ENCODE data around the gene TMEM205.
"Not testable (repeated sequence)": the region's sequence is repeated elsewhere in the genome, so short reads cannot be mapped to it uniquely, and the experiment has no call there.

The TMEM205 gene

GRCh38 chr19:11379269-11379845, 33.3 kb upstream of the TMEM205 start:
- not testable (repeated sequence) for H3K27me3 ChIP-seq (ENCODE audit: insufficient read depth, low read length); H3K36me3 ChIP-seq (ENCODE audit: insufficient read depth, low read length); H3K27ac ChIP-seq (ENCODE audit: low read depth, low read length); H3K4me3 ChIP-seq (ENCODE audit: low read depth, low read length); H2AFZ ChIP-seq (ENCODE audit: low read length, unreplicated experiment)
- peaks cover 39% of the 10 kb centered on the region for H3K4me1 ChIP-seq (ENCODE audit: control insufficient read depth, insufficient read depth, low read length, unreplicated experiment)
- peaks cover 12% of the 10 kb centered on the region for H3K79me2 ChIP-seq (ENCODE audit: control insufficient read depth, insufficient read depth, low read length, unreplicated experiment)

GRCh38 chr19:11378319-11379189, 32.5 kb upstream of the TMEM205 start:
- peaks cover 12% of the 10 kb centered on the region for H3K79me2 ChIP-seq (ENCODE audit: control insufficient read depth, insufficient read depth, low read length, unreplicated experiment)
- H3K36me3 ChIP-seq (ENCODE audit: insufficient read depth, low read length): no peaks in the 10 kb centered on the region
- H3K4me1 ChIP-seq (ENCODE audit: control insufficient read depth, insufficient read depth, low read length, unreplicated experiment): peaks cover 39% of the 10 kb centered on the region
- no peak overlapping the region for H2AFZ ChIP-seq (ENCODE audit: low read length, unreplicated experiment)
- H3K4me3 ChIP-seq (ENCODE audit: low read depth, low read length): no peak overlapping the region
- H3K27ac ChIP-seq (ENCODE audit: low read depth, low read length): peak overlapping the region; percentile 64
- no peaks in the 10 kb centered on the region for H3K27me3 ChIP-seq (ENCODE audit: insufficient read depth, low read length)

GRCh38 chr19:11377756-11378155, 31.7 kb upstream of the TMEM205 start:
- H3K4me3 ChIP-seq (ENCODE audit: low read depth, low read length): no peak overlapping the region
- H3K4me1 ChIP-seq (ENCODE audit: control insufficient read depth, insufficient read depth, low read length, unreplicated experiment): peaks cover 39% of the 10 kb centered on the region
- H2AFZ ChIP-seq (ENCODE audit: low read length, unreplicated experiment): no peak overlapping the region
- peaks cover 12% of the 10 kb centered on the region for H3K79me2 ChIP-seq (ENCODE audit: control insufficient read depth, insufficient read depth, low read length, unreplicated experiment)
- H3K36me3 ChIP-seq (ENCODE audit: insufficient read depth, low read length): no peaks in the 10 kb centered on the region
- H3K27ac ChIP-seq (ENCODE audit: low read depth, low read length): peak overlapping the region; percentile 64
- H3K27me3 ChIP-seq (ENCODE audit: insufficient read depth, low read length): no peaks in the 10 kb centered on the region

- peak overlapping the region; percentile 64 for H3K27ac ChIP-seq (ENCODE audit: low read depth, low read length)
- no peak overlapping the region for H2AFZ ChIP-seq (ENCODE audit: low read length, unreplicated experiment)
- no peaks in the 10 kb centered on the region for H3K27me3 ChIP-seq (ENCODE audit: insufficient read depth, low read length)
- H3K4me1 ChIP-seq (ENCODE audit: control insufficient read depth, insufficient read depth, low read length, unreplicated experiment): peaks cover 39% of the 10 kb centered on the region
- H3K36me3 ChIP-seq (ENCODE audit: insufficient read depth, low read length): no peaks in the 10 kb centered on the region
- peak overlapping the region; percentile 39; the same call in 1 of the 2 replicates for H3K4me3 ChIP-seq (ENCODE audit: low read depth, low read length)
- H3K79me2 ChIP-seq (ENCODE audit: control insufficient read depth, insufficient read depth, low read length, unreplicated experiment): peaks cover 12% of the 10 kb centered on the region
These were observed 31.2 kb upstream of the TMEM205 start for GRCh38 chr19:11377237-11377636.

- peak overlapping the region; percentile 18 for H2AFZ ChIP-seq (ENCODE audit: low read length, unreplicated experiment)
- peak overlapping the region; percentile 54 for H3K27ac ChIP-seq (ENCODE audit: low read depth, low read length)
- H3K36me3 ChIP-seq (ENCODE audit: insufficient read depth, low read length): no peaks in the 10 kb centered on the region
- no peaks in the 10 kb centered on the region for H3K27me3 ChIP-seq (ENCODE audit: insufficient read depth, low read length)
- peaks cover 33% of the 10 kb centered on the region for H3K4me1 ChIP-seq (ENCODE audit: control insufficient read depth, insufficient read depth, low read length, unreplicated experiment)
- peaks cover 12% of the 10 kb centered on the region for H3K79me2 ChIP-seq (ENCODE audit: control insufficient read depth, insufficient read depth, low read length, unreplicated experiment)
- peak overlapping the region; percentile 82 for H3K4me3 ChIP-seq (ENCODE audit: low read depth, low read length)
These were observed 29.3 kb upstream of the TMEM205 start for GRCh38 chr19:11375143-11375948.

- Histone ChIP-seq H3K36me3 (ENCODE audit: insufficient read depth, low read length) (no peaks in the 10 kb centered on the region), H3K27ac (ENCODE audit: low read depth, low read length) (peak within 1 kb of the TSS; percentile 74), H3K79me2 (ENCODE audit: control insufficient read depth, insufficient read depth, low read length, unreplicated experiment) (peaks cover 6% of the 10 kb centered on the region), H2AFZ (ENCODE audit: low read length, unreplicated experiment) (peak within 1 kb of the TSS; percentile 81), H3K4me3 (ENCODE audit: low read depth, low read length) (peak within 1 kb of the TSS; percentile 82), H3K4me1 (ENCODE audit: control insufficient read depth, insufficient read depth, low read length, unreplicated experiment) (peaks cover 29% of the 10 kb centered on the region), H3K27me3 (ENCODE audit: insufficient read depth, low read length) (no peaks in the 10 kb centered on the region)
These were observed 28.5 kb upstream of the TMEM205 start, which contains the start of gene SWSAP1 for GRCh38 chr19:11374433-11375142. Gene SWSAP1 (plus strand): TSS chr19:11374666. CDS start chr19:11374681, 15 bp downstream.

- Histone ChIP-seq H3K27me3 (ENCODE audit: insufficient read depth, low read length) (no peaks in the 10 kb centered on the region), H3K79me2 (ENCODE audit: control insufficient read depth, insufficient read depth, low read length, unreplicated experiment) (peaks cover 6% of the 10 kb centered on the region), H3K4me3 (ENCODE audit: low read depth, low read length) (peak overlapping the region; percentile 82), H3K36me3 (ENCODE audit: insufficient read depth, low read length) (no peaks in the 10 kb centered on the region), H3K4me1 (ENCODE audit: control insufficient read depth, insufficient read depth, low read length, unreplicated experiment) (peaks cover 29% of the 10 kb centered on the region), H2AFZ (ENCODE audit: low read length, unreplicated experiment) (no peak overlapping the region), H3K27ac (ENCODE audit: low read depth, low read length) (no peak overlapping the region)
These were observed 27.9 kb upstream of the TMEM205 start for GRCh38 chr19:11373885-11374432.

GRCh38 chr19:11373166-11373884, 27.3 kb upstream of the TMEM205 start:
- Histone ChIP-seq H3K79me2 (ENCODE audit: control insufficient read depth, insufficient read depth, low read length, unreplicated experiment) (peaks cover 6% of the 10 kb centered on the region), H3K36me3 (ENCODE audit: insufficient read depth, low read length) (no peaks in the 10 kb centered on the region), H3K27me3 (ENCODE audit: insufficient read depth, low read length) (no peaks in the 10 kb centered on the region), H2AFZ (ENCODE audit: low read length, unreplicated experiment) (no peak overlapping the region), H3K4me1 (ENCODE audit: control insufficient read depth, insufficient read depth, low read length, unreplicated experiment) (peaks cover 26% of the 10 kb centered on the region), H3K4me3 (ENCODE audit: low read depth, low read length) (no peak overlapping the region), H3K27ac (ENCODE audit: low read depth, low read length) (no peak overlapping the region)

- Histone ChIP-seq H3K27ac (ENCODE audit: low read depth, low read length) (no peak overlapping the region), H2AFZ (ENCODE audit: low read length, unreplicated experiment) (no peak overlapping the region), H3K36me3 (ENCODE audit: insufficient read depth, low read length) (no peaks in the 10 kb centered on the region), H3K4me1 (ENCODE audit: control insufficient read depth, insufficient read depth, low read length, unreplicated experiment) (peaks cover 3% of the 10 kb centered on the region), H3K79me2 (ENCODE audit: control insufficient read depth, insufficient read depth, low read length, unreplicated experiment) (peaks cover 4% of the 10 kb centered on the region), H3K27me3 (ENCODE audit: insufficient read depth, low read length) (no peaks in the 10 kb centered on the region), H3K4me3 (ENCODE audit: low read depth, low read length) (no peak overlapping the region)
These were observed 24.7 kb upstream of the TMEM205 start for GRCh38 chr19:11370744-11371143.
